Mammary epithelial cell (primary cell): ENCODE measurements around the gene TCF12.

Experiments
- EZH2 ChIP-seq: IDR thresholded peaks from 2 replicates; pipeline ENCODE4 v1.6.1; 2012; ENCODE audit warnings: low read length, inconsistent platforms, borderline replicate concordance
- TF ChIP-seq, protein P1 (sequence below), 2 donors: IDR thresholded peaks in 1 of 2; conservative IDR thresholded peaks in 1 of 2; 2 replicates each; pipeline ENCODE4 v1.5.1; 2011 to 2012; ENCODE audit warnings: inconsistent platforms in 2 of 2, low read length in 2 of 2, mild to moderate bottlenecking in 2 of 2, control low read depth in 1 of 2, low read depth in 1 of 2; ENCODE audit not compliant: insufficient read depth in 1 of 2; ENCODE audit errors: extremely low read depth in 1 of 2

- TF ChIP-seq, protein P1, sequence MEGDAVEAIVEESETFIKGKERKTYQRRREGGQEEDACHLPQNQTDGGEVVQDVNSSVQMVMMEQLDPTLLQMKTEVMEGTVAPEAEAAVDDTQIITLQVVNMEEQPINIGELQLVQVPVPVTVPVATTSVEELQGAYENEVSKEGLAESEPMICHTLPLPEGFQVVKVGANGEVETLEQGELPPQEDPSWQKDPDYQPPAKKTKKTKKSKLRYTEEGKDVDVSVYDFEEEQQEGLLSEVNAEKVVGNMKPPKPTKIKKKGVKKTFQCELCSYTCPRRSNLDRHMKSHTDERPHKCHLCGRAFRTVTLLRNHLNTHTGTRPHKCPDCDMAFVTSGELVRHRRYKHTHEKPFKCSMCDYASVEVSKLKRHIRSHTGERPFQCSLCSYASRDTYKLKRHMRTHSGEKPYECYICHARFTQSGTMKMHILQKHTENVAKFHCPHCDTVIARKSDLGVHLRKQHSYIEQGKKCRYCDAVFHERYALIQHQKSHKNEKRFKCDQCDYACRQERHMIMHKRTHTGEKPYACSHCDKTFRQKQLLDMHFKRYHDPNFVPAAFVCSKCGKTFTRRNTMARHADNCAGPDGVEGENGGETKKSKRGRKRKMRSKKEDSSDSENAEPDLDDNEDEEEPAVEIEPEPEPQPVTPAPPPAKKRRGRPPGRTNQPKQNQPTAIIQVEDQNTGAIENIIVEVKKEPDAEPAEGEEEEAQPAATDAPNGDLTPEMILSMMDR (conservative IDR thresholded peaks at IDR 0.05 in 1 of 2, IDR thresholded peaks at IDR 0.05 in 1 of 2; ENCODE audit: extremely low read depth in 1 of 2, insufficient read depth in 1 of 2, low read depth in 1 of 2, low read length in 2 of 2): no peak
- TF ChIP-seq EZH2: no peak
Observed at GRCh38 chr15:57112178-57112577, 193.7 kb downstream of the TCF12 start.
